ENCODE results near the gene SLC36A4.

- TF ChIP-seq CTCF (IDR thresholded peaks at IDR 0.05) (no peak), POLR2A (IDR thresholded peaks at IDR 0.05) (no peak)
These were observed 10.5 kb downstream of the SLC36A4 start for GRCh38 chr11:93187290-93187689.

Data from lower leg skin (tissue), 3 donors.